Pulmonary artery endothelial cell (primary cell): ENCODE measurements around the gene LTBP1. TPM values are rescaled to one million over a fixed set of nuclear protein-coding genes. Genes with fewer than 3 reads are reported as not detected.
A peak's percentile ranks its signal among the peaks of the same experiment; 100 is the strongest.
"Not testable (repeated sequence)": the region's sequence is repeated elsewhere in the genome, so short reads cannot be mapped to it uniquely, and the experiment has no call there.

Experiments
- DNase-seq: peaks from one replicate; pipeline ENCODE4 v3.0.0-alpha.2; 2011; ENCODE audit warnings: low read depth, low spot score
- total RNA-seq: library from RNA; depleted of rRNA; stranded (reverse); fragments of >200 nt; gene quantifications from 2 replicates; pipeline ENCODE4 v1.2.3, GENCODE V29; 2014

LTBP1 gene
- total RNA-seq, 1 donor from 2014 or later = 109 TPM

DNA sequence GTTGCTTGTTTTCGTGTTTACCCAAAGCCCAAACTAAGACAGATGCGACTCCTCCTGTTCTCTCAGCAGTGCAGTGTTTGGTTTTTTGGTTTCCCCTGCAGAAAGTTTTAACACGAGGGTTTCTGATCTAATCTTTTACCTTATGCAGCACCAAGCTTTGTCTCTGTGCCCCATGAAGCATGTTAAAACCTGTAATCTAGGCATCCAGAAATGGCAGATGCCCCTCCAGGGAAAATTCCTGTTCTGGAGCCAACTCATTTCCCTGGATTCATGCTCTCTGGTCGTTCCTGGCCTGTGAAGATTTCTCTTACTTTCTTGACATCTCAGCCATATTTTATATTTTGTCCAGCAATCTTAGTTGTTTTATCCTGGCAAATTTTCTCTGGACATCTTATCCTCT lies 91.5 kb downstream of the LTBP1 start:
- DNase-seq = no peak

DNA sequence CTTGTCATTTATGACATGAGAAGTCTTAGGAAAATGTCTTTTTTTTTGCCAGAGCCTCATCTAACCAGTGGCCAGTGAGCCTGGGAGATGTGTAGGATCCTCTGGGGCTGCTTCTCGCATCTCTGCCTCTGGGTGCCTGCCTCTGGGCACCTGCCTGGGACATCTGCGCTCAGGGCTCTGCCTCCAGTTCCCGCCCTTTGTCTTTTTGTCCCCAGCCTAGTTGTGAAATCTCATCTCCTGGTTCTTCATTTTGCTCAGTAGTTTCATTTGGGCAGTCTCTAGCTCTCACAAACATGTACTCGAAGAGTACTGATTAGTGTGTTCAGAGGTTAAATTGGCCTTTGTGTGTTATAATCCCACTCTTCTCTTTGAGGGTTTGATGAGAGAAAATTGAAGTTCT lies 92.0 kb downstream of the LTBP1 start:
- no peak for DNase-seq

DNA sequence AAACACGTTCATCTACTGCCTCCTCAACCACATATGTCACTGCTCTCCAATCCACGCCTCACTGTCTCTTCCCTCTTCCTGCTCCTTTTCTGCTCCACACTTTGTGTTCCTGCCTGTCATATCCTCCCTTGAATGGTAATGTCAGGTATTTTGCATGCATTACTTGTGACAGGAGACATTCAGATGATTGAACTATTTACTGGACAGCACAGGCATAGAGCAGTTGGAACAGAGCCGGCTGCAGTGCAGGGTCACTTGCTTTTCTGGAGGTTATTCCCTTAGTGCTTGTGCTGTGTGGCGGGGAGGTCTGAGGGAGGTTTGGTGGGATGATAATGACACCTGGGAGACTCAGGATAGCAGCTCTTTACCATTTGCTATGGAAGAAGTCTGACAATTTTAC lies 93.8 kb downstream of the LTBP1 start:
- DNase-seq = no peak

DNA sequence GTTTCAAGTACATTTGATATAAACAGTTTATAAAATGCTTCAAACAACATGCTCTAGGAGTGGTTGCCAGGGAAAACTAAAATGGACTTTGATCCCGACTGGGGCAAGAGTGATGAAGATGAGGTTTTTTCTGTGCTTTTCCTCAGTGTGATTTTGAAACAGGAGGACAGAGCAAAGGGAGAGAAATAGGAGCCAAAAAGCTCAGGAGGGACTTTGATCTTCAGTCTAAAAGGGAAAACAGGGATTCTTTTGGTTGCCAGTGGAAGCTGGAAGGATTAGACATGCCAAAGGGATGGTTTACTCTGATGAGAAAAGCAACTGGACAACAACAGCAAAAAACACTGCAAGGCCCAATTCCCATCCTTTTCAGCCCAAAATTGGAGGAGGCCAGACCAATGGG lies 95.5 kb downstream of the LTBP1 start:
- no peak for DNase-seq

DNA sequence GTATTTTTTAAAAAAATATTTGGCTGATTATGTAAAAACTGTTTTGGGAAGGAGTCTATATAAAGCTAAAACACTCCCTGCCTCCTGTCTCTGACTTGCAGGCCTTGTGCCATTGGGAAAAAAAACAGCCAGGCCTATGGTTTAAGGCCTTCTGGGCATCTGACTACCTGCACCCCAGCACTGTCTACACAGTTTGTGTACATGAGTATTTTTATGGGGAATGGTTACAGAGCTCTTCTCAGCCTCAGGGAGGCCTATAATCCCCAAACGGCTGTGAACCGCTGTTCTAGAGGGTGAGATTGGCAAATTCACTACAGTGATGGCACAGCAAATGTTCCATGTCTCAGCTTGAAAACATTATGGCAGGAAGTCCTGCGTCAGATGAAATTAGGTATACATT lies 96.1 kb downstream of the LTBP1 start:
- no peak for DNase-seq

DNA sequence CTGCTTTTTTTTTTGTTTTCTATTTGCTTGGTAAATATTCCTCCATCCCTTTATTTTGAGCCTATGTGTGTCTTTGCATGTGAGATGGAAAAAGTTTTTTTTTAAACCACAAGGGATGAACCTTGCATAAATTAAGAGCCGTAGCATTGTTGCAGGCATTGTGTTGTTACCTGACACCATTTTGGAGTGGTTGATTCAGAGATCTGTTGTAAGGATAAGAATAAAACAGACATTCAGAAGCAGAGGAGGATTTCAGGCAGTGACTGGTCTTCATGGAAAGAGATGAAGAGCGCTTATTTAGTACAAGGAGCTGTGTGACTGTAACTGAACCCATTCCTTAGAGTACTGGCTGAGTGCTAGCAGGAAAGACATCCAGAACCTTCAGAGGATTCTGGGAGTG lies 101.2 kb downstream of the LTBP1 start:
- no peak for DNase-seq

DNA sequence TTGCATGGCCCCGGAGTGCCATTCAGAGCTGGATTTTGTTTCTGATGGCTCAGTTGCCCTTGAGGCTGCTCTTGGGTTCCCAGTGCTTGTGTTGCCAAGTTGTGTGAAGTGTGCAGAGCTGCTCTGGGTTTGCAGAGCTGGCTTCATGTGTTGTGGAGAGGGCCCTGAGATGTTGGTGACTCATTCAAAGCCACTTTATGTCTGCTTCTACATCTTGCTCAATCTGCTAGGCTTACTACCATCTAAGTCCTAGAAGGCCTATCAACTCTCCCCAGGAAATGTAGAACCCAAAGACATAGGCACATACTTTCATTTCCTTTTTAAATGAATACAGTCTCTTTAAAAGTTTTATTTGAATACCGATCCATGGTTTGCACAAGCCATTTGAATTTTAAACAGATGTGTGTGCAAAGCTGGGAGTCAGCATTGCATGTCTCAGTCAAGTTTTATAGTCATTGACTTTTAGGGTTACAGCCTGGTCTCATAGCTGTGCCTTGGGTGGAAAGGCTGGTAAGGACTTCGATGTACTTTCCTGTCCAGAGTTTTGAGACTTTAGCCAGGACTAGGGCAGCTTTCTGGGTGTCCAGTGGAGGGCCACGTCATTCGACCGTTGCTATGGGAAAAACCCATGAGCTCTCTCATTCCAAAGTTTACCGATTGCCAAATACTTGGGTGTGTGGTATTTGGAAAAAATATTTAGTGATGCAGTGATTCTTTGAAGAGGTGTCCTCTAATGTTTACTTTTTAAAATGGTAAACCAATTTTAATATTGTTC lies 105.0 kb downstream of the LTBP1 start:
- no peak for DNase-seq

DNA sequence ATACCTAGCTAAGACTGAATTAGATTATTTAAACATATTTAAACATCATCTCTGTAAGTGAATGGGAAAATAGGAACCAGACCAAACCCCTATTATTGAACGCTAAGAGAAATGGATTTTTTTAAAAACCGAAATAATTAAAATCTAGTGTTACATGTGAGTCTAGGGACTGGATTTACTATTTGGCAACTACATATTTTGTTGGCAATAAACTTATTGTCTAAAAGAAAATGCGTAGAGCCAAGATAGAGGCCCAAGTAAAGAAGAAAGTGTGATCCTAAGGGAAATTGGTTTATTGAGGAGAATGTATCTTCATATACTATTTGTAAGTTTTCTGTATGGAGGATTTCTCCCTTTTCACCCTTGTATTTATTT lies 105.6 kb downstream of the LTBP1 start:
- DNase-seq = no peak

DNA sequence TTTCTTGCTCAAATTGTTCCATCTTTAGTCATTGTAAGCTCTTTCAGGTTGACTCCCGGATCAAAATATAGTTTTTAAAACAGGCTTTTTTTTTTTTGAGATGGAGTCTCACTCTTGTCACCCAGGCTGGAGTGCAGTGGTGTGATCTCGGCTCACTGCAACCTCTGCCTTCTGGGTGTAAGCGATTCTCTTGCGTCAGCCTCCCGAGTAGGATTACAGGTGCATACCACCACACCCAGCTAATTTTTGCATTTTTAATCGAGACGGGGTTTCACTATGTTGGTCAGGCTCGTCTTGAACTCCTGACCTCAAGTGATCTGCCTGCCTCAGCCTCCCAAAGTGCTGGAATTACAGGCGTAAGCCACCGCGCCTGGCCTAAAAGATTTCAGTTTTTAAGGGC lies 106.0 kb downstream of the LTBP1 start:
- not testable (repeated sequence) for DNase-seq

DNA sequence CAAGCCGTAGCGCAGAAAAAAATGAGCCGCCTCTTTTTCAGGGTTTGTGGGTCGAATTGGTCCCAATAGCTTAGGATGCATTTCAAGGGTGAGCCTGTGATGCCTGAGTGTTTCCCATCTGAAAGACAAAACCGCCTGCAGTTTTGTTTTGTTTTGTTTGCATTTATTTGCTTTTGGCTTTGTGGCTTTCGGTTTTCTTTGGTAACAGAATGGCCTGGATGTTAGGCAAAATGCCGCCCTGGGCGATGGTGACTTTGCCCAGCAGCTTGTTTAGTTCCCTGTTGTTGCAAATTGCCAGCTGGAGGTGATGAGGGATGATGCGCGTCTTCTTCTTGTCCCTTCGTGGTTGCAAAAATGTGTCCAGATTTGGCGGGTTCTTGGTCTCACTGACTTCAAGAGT lies 109.4 kb downstream of the LTBP1 start:
- no peak for DNase-seq

DNA sequence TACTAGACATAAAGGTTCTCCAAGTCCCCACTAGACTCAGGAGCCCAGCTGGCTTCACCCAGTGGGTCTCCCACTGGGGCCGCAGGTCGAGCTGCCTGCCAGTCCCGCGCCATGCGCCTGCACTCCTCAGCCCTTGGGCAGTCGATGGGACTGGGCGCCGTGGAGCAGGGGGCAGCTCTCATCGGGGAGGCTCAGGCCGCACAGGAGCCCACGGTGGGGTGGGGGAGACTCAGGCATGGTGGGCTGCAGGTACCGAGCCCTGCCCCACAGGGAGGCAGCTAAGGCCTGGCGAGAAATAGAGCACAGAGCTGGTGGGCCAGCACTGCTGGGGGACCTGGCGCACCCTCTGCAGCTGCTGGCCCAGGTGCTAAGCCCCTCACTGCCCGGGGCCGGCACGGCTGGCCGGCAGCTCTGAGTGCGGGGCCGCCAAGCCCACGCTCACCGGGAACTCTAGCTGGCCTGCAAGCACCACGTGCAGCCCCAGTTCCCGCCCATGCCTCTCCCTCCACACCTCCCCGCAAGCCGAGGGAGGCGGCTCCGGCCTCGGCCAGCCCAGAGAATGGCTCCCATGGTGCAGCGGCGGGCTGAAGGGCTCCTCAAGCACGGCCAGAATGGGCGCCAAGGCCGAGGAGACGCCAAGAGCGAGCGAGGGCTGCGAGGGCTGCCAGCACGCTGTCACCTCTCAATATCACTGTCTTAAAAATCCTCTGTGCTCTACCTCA lies 110.7 kb downstream of the LTBP1 start:
- DNase-seq = not testable (repeated sequence)

DNA sequence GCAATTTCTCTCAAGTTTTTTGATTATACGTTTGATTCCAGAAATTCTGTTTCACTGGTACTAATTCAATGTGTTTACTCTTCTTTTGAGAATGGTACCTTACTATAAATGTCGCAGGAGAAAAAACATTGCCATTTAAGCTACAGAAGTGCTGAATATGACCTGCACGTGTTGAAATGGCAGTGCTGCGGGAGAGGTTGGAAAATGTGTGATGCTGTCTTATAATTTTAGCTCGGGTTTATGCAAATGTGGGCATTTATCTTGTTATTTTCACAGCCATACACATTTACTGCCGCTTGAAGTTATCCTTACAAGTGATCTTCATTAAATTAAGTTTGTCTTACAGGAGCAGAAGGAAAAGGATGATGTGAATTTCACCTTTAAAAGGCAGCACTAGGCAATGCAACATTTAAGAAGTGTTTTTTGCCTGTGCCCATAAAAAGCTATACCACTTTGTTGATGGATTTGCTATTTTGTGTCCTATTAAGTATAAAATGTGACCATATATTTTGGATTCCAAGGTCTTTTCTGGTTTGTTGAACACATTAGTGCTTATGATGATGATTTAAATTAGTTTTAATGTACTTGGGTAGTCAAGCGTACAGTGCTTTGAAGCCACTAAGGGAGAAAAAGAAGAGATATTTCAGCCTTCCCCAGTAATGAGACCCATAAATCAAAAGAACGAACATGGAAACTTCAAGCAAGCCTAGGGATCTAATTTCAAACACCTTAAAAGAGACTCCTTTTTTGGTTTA lies 112.1 kb downstream of the LTBP1 start:
- DNase-seq = no peak

DNA sequence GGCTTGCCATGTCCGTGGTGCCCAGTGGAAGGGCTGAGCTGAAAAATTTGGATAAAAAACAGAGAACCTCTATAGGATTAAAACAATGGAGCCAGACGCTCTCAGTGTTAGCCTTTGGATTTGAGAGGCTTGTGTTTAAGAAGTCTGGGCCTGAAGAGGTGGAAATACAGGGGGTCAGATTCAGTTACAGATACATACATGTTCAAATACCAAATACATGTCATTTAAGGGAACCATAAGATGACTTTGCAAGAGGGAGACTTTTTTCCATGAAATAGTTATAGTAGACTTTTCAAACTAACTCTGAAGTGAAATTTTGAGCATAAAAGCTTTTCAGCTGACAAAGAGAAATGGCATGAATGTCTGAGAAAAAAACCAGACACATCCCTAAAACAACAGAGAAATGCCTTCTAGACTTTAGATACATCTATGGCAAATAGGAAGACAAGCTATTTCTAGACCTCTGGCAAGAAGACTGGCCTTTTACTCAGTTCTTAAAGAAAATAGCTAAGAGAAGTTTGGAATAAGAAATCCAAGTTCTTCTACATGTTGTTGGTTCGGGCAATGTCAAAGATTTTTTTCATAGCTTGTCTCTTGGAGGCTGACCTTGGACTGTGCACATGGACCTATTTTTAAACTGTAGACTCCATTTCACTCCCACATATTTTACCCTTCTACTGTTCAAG lies 112.9 kb downstream of the LTBP1 start:
- no peak for DNase-seq

DNA sequence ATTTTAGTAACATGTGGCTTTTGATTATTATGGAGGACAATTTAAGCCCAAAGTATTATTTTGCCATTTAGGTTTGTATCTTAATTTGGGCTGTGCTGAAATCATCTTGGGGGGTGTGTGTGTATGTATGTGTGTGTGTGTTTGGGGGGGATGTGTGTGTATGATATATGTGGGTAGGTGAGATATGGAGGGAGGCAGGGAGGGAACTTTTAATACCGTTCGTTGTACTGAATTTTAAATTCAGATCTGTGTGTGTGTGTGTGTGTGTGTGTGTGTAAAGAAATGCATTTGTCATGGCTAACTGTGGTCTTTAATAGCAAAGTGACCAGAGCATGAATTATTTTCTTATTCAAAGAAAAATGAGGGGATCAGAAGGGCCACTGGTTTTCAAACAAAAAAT lies 113.7 kb downstream of the LTBP1 start:
- no peak for DNase-seq

DNA sequence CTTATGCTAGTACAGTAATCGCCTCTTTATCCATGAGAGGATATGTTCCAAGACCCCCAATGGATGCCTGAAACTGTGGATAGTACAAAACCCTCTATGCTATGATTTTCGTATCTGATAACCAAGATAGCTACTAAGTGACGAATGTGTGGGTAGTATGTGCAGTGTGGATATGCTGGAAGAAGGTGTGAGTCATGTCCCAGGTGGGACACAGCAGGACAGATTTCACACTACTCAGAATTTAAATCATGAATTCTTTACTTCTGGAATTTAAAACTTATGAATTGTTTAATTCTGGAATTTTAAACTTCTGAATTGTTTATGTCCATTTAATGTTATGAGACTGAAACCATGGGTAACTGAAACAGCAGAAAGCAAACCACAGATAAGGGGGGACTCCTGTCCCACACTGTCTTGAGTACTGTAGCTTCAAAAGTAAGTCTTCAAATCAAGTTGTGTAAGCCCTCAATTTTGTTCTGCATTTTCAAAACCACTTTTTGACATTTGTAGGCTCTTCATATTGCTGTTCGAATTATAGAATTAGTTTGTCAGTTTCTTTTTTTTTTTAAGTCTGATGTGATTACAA lies 116.0 kb downstream of the LTBP1 start:
- DNase-seq = no peak

DNA sequence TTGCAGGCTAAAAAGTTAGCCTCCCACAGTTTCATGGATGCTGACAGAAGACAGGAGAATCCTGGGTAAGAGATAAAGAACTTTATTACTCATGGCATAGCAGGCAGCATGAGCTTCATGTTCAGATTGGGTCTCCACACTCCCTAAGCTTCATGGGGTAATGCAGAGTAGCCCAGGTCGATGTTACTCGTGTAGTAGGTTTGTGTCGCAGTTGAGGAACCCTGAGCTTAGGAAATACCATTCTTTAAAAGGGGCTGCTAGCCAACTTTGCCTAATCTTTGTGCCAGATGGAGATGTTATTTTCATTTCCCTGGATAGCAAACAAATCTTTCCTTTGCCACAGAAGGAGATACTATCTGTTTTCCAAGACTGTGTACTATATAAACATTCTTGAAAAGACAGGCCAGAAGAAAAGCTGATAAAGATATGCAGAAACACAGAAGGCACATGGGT lies 117.6 kb downstream of the LTBP1 start:
- peak; percentile 24 for DNase-seq

DNA sequence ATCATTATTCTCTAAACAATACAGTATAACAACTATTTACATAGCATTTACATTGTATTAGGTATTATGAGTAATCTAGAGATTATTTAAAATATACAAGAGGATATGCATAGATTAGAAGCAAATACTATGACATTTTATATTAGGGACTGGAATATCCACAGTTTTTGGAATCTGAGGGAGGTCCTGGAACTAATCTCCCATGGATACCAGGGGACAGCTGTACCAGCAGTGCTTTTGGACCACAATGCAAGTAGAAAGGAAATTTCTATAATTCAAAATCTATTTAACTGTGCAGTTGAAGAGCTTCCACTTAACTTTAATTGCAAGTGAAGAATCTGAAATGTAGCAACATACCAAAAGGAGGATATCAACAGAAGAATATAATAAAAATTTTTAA lies 120.8 kb downstream of the LTBP1 start:
- no peak for DNase-seq

DNA sequence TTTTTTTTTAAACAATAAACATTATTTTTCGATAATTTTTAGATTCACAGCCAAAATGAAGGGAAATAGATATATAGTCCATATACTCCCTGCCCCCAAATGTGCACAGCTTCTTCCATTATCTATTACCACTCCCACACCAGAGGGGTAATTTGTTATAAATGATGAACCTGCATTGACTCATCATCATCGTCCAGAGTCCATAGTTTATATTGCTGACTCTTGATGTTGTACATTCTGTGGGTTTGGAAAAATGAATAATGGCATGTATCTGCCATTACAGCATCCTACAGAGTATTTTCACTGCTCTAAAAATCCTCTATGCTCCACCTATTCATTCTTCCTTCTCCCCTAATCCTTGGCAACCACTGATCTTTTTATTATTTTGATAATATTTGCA lies 121.5 kb downstream of the LTBP1 start:
- no peak for DNase-seq

DNA sequence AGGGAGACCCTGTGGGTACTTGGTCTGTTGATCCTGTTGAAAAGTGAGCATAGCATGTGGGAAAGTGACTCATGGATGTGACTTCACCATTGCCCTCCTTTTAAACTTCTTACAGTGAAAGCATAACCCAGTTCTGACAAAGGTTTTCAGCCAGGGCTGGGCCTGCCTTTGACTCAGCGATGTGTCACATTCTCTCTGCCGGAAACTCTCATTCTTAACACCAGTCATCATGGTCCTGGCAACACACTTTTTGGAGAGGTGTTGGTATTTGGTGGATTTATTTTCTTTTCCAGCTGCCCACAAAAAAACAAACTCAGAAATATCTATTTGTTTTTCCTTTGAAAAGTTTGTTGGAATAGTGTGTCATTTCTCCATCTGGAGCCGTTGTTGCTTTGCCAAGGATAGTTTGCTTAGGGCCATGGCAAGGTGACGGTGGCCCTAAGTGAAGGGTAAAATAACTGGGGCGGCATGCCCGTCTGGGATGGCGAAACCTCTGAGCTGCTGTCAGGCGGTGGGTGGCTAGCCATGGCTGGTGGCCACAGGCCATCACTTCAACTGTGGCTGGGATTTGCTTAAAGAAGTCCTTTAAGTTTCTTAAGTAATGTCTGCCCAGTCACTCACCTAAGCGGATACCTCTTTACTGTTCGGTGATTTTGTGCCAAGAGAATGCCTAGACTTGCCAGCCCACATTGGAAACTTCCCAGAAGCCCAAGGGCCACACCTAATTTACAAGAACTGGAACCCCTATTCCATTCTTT lies 123.3 kb downstream of the LTBP1 start:
- DNase-seq = peak; percentile 91

DNA sequence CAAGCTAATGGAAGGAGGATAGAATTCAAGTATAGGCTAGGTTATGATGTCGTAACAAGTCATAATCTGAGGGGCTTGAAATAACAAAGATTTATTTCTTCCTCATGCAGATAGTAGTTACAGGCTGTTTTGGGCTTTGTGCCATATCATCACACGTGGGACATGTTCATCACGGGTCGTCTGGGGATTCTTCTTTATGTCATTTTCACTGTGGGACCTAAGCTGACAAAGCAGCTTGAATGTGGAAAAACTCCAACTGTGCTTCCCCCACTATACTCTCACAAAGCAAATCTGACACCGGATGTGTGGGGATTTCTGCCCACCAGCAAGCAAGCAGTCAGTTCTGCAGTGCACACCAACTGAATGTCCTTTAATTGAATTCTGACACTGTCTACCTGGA lies 124.8 kb downstream of the LTBP1 start:
- DNase-seq = no peak

DNA sequence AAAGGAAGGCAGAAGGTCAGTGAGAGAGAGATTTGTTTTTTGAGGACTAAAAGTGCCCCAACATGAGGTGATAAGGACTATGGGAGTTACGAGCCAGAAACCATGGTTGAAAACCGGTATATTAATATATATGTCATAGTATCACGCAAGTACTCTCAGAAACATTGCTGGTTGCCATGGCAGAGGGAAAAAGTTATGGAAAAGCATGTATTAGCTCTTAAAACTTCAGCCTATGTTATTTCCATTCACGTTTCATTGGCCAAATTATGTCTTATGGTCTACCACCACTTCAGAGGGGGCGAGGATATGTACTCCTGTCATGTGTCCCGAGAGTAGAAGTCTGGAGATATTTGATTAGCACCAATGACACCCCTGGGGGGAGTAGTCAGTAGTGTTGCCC lies 125.9 kb downstream of the LTBP1 start:
- DNase-seq = no peak
